Inflammatory macrophage treated with lipopolysaccharide for 4 hours (primary cell): ENCODE measurements around the gene ZNF521.

Experiments used
- DNase-seq: peaks from one replicate; pipeline ENCODE4 v3.0.0-alpha.2; 2020

ZNF521 gene

DNA sequence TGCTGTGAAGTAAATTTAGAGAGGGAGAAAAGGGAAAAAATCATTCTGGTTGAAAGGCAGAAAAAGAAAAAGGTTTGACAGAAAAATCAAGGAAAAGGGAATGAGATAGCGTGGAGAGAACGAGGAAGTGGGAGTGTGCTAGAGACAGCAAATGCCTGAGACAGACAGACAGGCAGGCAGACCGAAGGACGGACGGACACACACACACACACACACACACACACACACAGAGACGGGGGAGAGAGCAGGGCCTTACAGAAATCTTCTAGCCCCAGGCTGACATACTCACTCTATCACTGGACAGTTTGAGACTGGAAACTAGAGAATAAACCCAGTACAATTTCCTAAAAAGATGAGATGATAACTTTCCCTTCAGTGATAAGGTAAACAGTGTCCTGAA lies 238.4 kb downstream of the ZNF521 start:
- no peak for DNase-seq

DNA sequence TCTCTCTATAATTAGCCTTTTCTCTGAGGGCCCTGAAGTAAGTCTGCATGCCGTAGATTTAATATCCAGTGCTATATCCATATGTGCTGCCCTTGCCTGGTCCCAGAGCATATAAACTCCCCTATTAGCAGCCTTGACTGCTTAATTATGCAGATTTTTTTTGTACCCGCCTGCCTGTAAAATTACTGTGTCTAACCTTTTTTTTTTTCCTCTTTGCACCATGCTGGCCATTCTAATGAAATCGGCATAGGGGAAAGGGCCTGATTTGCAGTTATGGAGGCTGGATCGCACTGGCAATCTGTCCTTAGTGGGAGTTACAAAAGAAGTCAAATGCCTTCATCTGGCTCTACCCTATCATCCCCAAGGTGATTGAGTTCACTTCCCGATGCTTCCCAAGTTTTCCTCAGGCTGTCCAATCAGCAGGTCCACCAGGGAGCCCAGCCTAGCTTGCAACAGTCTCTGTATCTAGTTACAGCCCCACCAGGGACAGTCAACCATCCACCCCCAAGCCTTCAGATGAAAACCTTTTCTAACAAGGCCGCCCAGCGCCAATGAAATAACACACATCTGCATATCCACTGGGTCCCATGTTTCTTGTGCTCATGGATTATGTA lies 239.0 kb downstream of the ZNF521 start:
- DNase-seq = no peak

DNA sequence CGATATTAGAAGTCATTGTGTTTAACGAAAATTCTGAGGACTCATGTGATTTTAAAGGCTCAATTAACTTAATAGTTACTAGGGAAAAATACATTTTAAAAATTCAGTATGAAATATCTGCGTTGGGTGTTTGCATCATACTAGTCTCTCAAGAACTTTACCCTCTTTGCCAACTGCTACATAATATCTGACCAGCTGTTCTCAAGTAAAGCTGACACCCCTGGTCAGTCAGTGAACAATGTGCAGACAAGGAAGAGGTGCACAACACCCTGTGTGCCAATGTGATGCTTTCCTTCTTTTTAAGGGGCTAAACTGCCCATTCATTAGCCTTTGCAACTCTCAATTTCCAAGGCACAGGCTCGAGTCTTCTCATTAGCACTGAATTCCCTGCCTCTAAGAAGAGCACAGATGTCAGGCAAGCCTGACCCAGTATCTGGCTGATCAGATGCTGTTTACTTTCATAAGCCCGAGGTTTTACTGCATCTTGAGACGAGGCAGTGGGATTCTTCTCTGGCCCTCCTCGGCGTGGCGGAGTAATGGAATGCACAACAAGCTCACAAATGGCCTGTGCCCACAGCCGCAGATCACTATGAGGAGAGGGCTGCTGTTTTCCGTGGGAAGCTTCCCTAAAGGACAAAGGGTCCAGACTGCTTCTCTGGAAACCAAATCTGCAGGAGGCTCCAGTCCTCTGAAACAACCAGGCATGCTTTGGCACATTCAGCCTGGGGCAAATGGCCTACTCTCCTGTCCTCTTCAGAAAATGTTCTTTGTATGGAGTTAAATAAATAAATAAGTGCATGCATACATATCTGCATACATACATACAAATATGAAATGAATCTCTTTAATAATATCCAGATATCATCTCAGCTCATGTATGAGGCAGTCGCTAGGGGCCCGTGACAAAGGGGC lies 240.3 kb downstream of the ZNF521 start:
- no peak for DNase-seq

DNA sequence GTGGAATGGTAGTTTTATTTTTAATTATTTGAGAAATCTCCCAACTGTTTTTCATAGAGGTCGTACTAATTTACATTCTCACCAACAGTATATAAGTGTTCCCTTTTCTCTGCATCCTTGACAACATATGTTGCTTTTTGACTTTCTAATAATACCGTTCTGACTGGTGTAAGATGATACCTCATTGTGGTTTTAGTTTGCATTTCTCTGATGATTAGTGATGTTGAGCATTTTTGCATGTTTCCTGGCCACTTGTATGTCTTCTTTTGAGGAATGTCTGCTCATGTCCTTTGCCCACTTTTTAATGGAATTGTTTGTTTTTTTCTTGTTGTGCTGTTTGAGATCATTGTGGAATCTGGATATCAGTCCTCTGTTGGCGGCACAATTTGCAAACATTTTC lies 242.5 kb downstream of the ZNF521 start:
- no peak for DNase-seq

DNA sequence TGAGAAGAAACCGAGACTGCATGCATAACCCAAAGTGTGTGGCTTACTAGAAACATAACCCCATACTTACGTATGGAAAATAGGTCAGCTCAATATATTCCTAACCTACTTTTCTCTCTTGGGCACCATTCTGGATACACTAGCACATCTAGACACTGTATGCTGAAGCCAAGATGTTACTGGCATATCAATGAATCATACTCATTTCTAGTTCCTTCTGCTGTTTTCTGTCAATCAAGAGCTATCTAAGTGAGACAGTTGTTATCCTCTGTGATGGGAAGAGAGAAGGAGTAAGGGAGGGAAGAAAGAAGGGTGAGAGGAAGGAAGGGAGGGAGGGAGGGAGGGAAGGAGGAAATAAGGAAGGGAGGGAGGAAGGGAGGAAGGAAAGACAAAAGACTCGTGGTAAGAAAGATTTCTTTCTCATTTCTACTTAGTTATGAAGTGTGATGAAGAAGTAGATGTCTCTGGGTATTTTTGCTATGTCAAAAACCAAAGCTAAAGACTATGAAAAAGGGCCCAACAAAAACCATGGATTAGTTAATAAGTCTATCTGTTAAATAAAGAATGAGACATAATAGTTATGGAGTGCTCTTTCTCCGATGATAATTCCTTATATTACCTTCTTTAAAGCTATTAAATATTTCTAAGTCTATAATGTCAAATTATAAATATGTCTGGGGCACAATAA lies 248.4 kb downstream of the ZNF521 start:
- DNase-seq = no peak

DNA sequence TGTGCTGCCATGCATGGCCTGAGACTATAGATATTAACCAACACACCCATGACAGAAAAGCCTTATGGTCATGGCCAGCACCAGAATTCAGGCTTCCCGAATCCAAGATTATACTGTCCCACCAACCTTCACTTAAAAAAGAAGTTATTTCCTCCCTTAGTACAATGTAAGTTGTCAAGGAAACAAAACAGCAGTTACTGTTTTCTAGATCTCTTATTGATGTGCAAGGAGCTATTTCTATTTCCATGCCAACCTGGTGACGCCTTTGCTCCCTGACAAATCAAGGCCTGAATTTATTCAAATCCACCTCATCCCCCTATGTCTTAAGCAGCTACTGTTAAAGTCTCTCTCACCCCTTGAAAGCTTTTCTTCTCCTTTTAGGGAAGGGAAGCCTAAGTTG lies 249.3 kb downstream of the ZNF521 start:
- DNase-seq = no peak

DNA sequence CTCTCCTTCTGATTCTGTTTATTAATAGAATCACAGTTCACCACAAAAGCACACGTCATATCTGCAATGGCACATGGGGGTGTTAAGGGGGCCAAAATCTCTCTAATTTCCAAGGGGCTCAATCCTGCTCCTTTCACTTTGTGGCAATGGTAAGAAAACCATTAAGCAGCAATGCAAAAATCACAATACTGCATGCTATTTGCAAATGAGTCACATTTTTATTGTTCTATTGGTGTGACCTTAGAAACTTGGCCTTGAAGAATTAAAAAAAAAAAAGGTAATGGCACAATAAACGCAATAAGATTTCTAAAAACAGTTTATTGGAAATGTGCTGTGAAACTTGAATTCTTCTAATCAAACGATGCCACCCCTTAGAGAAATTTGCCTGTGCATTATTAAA lies 251.5 kb downstream of the ZNF521 start:
- DNase-seq = no peak

DNA sequence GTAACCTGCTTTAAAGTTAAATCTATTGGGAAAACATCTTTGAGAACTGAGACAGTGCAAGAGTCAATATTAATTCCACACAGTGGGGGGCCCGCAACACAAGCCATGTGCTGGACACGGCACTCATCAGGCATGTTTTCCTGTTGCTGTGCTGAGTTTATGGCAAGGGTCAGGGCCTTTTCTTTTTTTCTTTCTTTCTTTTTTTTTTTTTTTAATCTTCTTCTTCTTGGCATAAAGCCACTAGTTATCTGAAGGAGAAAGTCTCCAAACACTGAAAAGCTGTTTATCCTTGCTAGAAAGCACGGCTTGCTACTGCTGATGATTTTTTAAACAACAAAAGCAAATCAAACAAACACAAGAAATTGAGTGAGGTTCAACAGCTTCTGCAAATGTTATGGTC lies 252.1 kb downstream of the ZNF521 start:
- DNase-seq = no peak

DNA sequence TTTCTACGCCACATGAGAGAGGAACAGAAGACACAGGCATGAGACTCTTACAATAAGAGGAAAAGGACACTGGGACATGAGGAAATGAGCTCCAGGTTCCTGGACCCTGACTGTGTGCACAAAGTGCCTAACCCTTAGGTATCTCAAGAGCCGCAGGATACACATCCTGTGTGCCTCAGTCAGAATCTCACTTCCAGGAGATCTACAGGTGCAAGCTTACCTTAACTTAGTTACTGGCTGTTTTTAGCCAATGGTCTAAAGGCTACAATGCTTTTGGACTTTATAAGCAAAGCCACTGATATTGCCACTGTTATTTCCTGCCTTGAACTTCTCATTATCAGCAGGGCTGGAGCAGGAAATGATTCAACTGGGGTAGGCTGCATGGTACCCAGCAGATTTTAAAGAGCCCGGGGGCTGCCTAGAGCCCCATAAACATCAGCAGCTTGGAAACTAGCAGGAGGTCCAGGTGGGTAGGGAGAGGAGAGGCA lies 254.4 kb downstream of the ZNF521 start:
- no peak for DNase-seq

DNA sequence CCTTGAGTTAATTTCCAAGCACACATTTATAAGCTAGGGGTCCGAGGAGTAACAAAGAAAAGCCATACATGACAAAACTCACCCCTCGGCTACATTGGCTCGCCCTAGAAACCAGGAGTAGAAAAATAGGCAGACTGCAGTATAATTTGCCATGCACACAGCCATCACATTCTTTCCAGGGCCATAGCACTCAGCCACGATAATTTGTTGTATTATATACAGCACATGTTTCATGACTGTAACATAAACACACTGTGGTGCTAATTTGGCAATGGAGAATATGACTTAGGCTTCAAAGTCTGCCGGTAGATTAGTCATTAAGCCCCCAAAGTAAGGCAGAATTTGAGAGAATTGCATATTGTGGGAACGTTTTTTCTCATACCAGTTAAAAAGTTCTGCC lies 254.9 kb downstream of the ZNF521 start:
- no peak for DNase-seq

DNA sequence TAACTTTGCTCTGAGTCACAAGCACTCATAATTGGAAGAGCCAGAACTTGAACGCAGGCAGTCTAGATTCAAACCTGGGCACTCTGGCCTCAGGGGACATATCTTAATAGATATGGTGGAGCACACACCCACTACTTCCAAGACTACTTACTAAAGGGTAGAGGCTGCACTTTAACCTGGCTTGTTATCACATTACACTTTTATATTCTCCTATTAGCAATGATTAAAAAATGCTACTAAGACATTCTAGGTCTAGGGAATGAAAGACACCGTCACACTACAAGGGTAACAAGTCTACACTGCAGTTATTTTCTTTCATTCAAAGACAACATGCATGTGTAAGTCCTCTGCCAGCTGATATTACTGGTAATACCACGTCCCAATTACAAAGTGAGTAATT lies 258.8 kb downstream of the ZNF521 start:
- no peak for DNase-seq

DNA sequence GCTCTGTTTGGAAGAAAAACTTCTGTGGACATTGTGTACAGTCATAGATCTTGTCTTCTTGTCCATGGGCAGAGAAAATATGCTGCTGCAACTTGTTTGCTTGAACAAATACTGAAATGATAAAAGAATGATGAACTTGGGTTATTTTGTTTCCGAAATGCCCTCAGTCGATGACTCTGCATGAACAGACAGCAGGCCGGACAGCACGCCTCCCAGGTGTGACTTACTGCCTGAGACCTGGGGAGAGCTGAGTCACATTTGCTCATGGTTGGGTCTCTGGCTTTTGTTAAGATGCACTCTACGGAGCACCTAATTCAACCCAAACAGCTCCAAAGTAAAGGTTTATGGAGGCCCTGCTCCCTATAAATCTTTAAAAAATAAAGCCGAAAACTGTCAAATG lies 262.5 kb downstream of the ZNF521 start:
- DNase-seq = no peak

DNA sequence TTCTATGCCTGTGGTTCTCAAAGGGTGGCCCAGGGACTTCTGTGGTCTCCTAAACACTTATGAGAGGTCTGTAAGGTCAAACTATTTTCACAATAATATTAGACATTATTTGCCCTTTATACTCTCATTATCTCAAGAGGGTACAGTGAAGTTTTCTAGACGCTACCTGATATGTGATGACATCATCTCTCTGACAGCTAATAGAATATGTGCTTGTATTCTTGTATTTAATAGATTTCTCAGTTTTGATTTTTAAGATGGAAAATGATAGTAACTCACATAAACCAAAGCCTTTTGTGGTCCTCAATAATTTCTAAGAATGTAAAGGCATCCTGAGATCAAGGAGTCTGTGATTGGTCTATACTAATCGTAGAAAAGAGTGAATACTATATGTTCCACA lies 265.1 kb downstream of the ZNF521 start:
- DNase-seq = no peak

DNA sequence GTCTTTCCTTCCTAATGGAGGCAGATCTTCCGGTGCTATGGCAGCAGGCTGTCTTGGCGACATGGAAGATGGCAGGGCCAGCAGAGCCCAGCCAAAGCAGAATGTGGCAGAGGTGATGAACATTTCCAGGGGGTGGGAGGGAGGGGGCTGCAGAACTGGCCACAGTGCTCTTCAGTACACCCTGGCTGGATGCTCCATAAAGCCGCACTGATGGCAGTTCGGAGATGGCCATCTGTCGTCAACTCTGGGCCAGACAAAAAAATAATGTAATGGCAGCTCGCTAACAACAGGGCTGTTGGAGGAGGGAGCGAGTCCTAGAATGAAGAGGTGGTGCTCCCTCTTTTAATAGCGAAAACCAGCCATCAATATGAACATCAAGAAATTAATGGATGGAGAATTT lies 271.0 kb downstream of the ZNF521 start:
- no peak for DNase-seq

DNA sequence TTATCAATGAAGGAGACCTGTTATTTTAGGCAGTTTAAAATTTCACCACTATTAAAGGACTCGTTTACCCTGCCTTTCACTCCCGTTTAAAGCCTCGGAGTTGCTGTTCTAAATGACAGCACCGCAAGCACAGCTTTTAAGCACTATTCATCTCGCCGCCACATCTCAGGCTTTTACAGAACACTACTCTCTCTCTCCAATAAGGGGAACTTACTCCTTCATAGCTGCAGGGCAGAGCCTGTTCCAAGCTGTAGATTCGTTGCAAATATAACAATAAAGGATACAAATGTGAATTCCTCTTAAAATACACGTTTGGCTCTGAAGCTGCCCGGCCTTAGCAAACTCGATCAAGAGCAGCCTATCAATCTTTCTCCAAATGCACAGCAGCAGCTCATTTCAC lies 271.8 kb downstream of the ZNF521 start:
- DNase-seq = no peak

DNA sequence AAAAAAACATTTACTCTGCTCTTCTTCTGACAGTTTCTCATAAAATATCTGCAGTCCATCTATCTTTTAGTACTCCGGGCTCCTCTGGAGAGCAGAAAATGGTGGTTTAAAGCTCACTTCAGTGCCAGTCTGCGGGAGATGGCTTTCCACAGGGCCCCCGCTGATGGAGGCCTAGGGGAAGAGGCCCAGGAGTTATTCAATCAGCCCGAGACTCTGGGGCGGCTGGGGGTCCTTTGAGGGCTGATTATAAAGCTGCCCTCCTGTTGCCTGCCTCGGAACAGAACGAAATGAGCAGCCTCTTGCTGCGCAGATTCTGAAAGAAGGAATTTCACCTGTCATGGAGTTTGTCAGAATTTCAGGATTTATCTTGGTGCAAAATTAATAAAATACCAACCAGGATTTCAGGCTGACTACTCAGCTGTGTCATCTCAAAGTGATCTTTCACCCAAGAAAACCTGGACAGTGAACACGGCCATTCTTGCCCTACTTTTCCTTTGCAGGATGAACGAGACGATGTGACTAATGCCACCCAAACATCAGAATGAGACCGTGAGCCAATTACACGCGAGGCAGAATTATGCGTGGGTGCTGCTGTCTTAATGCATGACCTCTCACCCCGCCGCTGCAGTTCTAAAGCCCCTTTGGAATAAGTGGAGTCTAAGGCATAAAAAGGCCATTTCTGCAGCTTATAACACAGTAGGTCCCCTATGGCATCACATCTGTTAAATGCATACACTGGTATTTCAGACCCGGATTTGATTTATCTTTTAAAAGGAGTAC lies 273.8 kb downstream of the ZNF521 start:
- no peak for DNase-seq

DNA sequence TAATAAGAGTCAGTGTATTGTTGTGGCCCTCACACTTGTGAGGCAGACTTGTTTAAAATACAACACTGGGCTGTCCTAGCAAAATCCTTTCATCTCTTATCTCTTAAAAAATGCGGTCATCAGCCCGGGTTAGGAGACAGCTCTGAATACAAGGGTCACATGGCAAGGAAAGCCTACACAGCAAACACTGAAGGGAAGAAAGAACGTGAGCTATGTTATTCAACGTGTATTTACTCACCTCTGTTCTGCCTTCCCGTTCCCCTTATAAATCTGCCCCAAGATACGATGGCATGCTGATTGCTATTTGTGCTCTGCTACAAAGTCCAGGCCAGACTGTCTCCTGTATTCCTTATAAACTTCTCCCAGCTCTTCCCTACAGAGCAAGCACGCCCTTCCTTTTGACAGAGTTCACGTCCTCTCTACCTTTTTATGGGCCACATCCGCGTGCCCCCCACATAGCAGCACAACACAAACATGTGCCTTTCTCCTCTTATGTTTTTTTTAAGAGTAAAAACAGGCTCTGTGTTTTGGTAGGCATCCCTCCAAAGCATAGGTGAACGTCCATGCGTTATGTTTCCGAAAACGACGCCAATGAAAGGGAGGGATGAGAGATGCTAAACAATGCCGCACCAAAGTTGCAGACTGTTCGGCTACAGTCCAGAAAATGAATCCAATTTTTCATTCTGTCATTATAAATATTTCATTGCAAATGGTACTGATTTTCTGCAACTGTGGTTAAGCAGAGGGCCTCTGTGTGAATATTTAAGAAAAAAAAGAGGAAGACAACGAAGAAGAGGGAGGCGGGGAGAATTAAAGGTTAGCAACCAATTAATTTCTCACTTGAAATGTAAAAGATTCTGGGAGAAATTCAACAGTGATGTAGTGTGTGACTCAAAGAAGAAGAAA lies 274.7 kb downstream of the ZNF521 start:
- no peak for DNase-seq

DNA sequence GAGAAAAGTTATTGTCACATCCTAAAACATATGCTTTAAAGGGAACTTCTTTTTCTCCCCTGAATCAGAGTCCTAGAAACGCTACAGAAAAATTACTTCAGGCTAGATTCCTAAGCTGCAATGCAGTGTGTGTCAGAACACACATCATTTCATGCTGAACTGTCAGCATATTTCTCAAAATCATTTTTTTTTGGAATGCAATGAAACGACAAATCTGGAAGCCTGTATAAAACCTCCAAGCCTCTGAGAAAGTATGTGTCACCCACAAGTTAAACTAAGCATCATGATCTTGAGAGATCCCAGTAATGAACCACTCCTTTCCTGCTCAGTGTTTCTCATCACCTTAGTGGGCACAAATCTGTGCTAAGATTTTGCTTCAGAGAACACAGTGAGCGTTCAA lies 276.2 kb downstream of the ZNF521 start:
- no peak for DNase-seq

DNA sequence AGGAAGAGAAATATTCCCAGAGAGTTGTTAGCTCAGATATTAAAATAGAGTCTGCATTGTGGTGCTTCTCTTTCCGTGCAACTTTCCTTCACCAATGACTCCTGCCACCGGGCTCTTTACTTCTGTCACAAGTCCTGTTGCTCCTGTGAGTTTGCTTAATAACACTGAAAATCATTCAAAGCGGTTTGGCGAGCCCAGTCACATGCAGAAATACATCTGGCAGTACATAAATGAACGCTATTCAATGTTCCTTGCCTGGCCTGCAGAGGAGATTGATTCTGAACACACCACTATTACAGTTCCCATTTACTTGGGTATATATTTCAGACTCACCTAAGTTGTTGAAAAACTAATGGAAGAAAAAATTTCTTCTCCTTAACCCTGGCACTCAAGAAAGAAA lies 276.6 kb downstream of the ZNF521 start:
- no peak for DNase-seq

DNA sequence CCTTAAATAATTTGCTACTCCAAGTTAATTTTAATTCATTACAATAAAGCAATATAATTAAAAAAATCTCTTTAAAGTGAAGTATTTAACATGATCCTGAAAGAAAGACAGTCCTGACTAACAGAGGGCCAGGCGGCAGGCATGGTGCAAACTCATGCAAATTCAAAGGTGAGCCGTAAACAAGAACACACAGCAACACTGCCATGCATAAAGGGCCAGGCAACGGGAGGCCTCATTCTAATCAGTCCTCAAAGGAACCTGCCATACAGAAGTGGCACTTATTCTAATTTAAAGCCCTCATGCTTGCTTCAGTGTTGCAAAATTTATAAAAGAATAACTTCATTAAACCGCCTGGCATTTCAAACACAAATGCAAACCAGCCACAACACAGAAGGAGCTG lies 277.0 kb downstream of the ZNF521 start:
- no peak for DNase-seq

DNA sequence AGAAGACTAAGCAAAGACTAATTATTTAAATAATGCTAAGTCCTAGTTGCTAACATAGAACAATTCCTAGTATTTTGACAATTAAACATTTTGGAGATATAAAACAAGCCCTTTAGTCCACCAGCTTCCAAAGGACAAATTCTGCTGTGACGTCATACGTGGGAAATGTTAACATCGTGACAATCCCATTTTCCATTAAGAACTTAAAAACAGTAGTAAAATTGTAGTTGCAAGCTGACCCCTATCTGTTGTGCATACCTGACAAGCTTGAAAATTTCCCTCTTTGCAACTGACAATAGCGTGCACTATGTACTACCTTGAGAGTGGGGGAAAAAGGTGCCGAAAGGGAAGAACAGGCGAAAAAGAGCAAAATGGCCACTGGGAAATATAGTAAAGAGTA lies 279.8 kb downstream of the ZNF521 start:
- no peak for DNase-seq
